ENCODE data around the gene TATDN2. TPM values are rescaled to one million over a fixed set of nuclear protein-coding genes. Genes with fewer than 3 reads are reported as not detected.
"Not testable (repeated sequence)": the region's sequence is repeated elsewhere in the genome, so short reads cannot be mapped to it uniquely, and the experiment has no call there.

Gene TATDN2
- total RNA-seq, 1 experiment from 2014 or later, result 10.1 TPM

DNA sequence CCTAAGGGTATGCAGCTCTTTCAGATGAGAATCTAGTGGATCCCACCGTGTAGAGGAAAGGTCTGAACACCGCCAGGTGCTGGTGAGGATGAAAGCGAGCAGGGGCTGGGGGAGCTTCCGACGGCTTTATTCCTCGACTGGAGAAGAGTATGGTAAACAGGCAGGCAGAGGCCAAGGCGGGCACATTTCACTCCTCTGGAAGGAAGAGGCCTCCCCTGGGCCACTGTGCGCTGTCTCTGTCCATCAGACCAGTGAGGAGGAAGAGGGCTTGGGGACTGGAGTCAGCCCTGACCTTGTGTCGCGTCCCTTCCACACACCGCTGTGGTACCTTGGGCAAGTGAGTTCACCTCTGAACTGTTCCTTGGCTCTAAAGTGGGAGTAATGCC, 40.3 kb downstream of the TATDN2 start:
- DNase-seq (ENCODE audit: extremely low read depth, low read depth), result no peak

DNA sequence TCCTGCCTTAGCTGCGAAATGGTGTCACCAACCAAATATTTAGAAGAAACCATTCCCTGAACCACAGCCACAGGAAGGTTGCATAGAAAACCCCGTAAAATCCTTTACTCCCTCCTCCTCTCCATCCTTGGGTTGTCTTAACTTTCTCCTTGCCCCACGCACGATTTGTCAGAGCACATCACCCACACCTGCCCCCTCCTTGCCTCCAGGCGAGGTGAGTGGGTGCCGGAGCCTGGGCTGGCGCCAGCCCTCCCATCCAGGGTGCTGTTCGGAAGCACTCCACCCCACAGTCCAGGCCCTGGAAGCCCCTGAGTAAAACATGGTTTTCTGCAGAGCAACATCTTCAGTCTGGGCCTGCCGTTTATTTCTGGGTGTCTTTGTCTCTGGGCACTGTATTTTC, 40.8 kb downstream of the TATDN2 start:
- no peak for DNase-seq (ENCODE audit: extremely low read depth, low read depth)

DNA sequence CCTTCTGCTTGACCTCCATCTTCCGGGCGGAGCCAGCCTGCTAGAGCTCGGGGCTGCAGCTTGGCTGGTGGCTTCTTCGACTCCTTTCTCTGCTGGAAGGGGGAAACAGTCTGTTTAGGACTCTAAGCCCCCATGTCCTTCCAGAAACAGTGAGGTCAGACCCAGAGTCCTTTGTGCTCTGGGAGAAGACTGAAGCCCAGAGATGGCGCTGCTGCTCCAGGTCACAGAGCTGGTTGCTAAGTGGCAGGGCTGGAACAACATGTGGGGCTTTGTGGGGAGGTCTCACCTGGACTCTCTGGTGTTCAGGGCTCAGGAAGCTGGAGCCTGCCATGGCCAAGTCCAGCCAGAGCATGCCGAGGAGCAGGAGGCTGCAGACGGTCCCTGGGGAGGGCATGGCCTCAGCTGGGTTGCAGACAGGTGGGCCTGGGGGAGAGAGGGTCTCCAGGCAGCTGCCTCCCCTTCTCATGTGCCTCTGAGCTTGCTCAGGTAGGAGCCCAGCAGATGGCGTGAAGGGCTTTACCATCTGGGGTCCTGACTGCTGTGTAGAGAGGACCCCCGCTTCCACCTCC, 41.6 kb downstream of the TATDN2 start:
- DNase-seq (ENCODE audit: extremely low read depth, low read depth), result no peak

DNA sequence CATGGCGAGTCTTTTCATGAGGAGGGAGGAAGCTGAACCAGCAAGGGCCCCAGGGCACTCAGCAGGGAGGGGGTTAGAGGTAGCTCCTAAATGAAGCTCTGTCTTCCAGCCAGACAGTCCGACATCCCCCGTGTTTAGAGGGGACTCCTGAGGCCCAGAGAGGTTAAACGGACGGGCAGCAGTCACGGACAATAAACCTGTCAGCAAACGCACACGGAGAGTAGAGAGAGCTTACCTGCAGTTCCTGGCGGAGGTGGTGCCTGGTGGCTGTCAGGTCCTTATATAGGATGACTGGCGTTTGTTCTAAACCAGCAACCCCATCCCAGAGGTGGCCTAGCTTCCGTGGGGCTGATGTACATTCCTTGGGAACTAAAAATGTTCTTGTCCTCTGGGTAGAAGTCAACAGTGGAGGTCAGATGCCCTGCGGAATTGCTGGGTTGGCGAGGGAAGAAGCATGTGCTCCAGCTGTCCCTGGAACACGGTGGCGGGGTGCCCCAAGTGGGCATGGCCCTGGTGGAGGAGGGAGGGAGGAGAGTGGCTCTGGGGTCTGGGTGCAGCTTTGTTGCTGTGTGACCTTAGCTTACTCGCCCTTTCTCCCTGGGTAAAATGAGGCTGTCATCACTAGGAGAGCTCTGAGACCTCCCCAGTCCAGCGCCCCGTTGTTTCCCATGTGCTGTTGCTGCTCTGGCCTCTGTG, 42.4 kb downstream of the TATDN2 start:
- no peak for DNase-seq (ENCODE audit: extremely low read depth, low read depth)

DNA sequence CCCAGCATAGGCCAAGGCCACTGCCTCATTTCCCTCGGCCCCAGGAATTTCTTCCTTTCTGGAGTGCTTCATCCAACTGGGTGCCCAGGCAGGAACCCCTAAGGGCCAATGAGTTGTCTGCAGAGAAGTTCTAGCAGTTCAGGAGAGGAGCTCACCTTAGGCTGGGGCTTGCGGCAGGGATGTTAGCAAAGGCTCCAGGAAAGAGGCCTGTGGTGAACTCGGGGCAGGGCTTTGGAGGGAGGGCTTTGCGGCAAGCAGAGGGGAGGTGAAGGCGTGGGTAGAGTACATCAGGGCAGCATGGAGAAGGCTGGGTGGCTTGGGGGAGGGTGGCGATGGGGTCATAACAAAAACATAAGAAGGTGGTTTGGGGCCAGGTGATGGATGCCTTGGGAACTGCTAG, 43.4 kb downstream of the TATDN2 start:
- no peak for DNase-seq (ENCODE audit: extremely low read depth, low read depth)

DNA sequence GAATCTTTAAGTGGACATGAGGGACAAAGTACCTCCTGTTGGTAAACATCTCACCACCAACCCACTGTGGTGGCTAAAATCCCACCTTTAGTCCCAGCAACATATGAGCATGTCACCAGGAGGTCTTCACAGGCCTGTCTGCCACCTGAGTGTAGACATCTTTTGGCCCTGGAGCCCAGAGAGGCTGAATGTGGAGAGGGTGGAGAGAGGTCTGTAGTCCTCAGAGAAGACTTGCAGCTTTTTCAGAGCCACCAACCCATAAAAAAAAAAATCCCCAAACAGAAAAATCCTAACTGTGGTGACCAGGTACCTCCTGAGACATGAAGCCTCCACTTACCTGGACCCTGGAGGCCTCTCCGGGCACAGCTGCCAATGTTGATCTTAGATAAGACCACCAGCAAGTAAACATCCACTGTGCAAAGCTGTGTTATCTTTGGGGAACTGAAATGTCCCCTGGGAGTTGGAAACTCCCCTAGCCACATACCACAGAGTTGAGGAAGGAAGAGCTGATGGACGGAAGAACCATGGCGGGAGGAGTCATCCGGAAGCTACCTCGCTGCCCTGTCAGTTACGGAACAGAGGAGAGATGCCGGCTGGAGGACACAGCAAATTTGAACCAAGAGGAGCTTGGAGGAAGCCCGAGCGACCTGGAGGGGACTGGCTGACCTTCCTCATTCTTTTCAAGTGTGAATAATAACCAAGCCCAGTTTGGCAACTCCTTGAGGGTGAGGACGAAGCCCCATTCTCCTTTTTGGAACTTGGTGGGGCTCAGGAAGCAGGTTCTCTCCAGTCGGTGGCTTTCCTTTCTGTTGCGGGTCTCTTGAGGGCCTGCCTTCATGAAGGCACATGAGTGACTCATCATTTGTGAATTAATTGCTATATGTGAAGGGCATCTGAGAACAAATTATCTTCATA, 44.5 kb downstream of the TATDN2 start, which contains the start of gene GHRL:
Gene GHRL (minus strand): TSS at position 443 of the 915 bp plus-strand sequence. CDS start 2,767 bp downstream, outside the sequence.
- no peak for DNase-seq (ENCODE audit: extremely low read depth, low read depth)

DNA sequence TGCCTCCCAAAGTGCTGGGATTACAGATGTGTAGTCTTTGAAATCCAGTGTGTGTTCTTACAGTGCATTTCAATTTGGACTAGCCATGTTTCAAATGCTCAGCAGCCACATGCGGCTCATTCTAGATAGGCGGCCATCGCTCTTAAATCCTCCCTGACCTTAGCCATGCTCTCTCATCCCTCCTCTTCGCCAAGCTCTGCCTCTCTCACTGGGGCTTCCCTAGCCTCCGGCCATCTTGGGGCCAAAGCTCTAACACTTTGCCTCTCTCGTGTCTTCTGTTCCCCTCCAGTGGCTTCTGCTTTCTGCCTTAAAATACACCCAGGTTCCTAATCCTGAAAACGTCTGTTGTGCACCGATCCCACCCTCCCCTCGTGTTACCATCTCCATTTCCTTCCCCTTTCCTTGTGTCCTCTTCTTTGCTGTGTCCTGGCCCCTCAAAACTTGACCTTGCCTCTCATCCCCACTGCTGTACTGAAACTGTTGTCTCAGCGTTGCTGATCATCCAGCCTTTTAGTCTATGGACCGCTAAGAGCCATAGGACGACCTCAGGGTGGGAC, 45.8 kb downstream of the TATDN2 start:
- no peak for DNase-seq (ENCODE audit: extremely low read depth, low read depth)

DNA sequence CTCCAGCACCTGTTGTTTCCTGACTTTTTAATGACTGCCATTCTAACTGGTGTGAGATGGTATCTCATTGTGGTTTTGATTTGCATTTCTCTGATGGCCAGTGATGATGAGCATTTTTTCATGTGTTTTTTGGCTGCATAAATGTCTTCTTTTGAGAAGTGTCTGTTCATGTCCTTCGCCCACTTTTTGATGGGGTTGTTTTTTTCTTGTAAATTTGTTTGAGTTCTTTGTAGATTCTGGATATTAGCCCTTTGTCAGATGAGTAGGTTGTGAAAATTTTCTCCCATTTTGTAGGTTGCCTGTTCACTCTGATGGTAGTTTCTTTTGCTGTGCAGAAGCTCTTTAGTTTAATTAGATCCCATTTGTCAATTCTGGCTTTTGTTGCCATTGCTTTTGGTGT, 49.8 kb downstream of the TATDN2 start:
- DNase-seq (ENCODE audit: extremely low read depth, low read depth), result not testable (repeated sequence)

DNA sequence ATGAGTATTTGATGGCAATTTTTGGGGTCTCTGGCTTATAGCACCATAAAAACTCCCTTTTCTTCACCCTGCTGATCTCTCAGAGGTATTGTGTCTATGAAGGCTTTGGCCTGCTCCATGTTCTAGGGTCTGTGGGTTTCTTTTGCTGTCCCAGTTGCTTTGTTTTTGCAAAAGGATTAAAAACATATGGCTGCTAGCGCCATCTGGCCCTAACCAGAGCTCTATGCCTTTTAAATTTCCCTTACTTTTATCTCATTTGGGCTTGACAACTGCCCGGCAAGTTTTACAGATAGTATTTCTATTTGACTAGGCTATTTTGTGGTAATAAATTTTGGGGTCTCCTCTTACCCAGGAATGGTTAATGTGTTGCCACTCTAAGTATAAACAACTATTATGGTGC, 50.9 kb downstream of the TATDN2 start:
- DNase-seq (ENCODE audit: extremely low read depth, low read depth), result no peak

DNA sequence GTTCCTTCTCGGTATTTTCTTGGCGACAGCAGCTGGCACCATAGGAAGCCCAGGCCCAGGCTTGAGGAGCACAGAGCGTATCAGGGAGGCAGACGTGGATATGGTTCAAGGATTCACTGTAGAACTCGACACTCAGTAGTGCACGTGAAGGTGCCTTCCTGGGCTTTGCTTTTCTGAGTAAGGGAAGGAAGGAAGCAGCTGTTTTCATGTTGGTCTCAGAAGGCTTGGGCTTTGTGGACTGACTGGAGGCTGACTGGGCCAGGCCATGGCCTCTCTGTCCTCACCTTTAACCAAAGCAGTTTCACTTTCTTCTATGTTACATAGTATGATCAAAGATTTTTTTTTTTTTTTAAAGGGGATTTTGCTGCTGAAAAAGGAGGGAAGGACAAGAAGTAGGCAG, 51.4 kb downstream of the TATDN2 start:
- DNase-seq (ENCODE audit: extremely low read depth, low read depth), result no peak

DNA sequence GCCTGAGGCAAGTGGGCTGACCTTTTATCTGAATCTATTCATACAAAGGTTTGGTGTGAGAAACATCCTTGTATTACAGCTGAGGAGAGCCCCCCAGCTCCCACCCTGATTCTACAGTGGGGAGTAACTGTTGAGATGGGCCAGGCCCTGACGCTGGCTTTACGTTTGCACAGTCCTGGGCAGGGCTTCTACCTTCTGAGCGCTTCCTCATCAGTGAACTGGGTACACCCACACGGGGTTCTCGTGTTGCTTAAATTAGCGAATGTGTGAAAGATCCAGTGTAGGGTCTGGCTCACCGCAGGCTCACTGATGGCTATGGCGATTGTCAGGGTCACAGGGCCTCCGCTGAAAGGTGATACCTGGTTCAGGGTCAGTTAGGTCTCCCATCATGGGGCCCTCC, 51.8 kb downstream of the TATDN2 start:
- no peak for DNase-seq (ENCODE audit: extremely low read depth, low read depth)

DNA sequence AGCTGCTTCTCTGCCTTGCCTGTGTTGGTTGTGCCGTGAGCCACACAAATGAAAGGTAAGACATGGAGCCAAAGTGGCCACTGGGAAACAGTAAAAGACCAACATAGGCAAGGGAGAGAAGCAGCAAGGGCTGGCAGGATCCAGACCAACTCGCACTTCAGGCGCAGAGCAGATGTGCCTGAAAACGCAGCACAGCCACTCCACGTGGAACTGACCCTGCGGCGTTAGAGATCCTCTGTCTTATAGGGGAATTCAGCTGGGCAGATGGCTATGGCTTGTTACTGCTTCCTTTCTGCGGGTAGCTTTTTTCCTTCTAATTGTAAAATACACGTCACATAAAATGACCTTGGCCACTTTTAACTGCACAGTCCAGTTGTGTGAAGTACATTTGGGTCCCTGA, 54.8 kb downstream of the TATDN2 start:
- no peak for DNase-seq (ENCODE audit: extremely low read depth, low read depth)

DNA sequence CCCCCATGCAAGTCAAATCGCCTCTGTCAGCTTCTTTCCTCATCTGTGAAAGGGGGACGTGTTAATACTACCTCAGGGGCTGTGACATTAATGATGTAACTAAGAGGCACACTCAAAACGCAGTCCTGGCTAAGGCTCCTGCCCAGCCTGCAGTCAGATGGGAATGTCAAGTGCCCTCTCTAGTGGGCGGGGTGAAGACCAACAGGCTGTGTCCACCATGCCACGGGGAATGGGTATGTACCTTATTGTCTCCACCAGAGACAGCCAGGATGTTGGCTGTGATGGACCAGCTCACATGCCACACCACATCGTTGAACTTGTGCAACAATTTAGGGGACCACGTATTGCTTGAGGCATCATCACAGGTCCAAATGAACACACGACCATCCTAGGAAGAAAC, 55.5 kb downstream of the TATDN2 start:
- no peak for DNase-seq (ENCODE audit: extremely low read depth, low read depth)

DNA sequence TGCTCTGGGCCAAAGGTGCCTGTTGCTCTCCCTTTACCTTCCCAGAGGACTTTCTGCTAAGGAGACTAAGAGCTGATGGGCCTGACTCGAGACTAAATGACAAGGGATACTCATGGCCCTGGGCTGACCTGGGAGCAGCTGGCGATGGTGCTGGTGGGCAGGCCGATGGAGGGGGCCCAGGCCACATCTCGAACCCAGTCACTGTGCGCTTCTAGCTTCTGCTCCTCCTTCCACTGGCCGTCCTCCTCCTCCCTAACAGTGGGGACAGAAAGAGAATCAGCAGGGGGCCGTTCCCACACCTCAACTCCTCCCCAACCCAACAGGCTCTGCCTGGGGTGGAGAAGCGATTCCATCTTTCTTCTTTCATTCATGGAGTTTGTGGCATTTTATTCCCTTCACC, 56.6 kb downstream of the TATDN2 start:
- no peak for DNase-seq (ENCODE audit: extremely low read depth, low read depth)

DNA sequence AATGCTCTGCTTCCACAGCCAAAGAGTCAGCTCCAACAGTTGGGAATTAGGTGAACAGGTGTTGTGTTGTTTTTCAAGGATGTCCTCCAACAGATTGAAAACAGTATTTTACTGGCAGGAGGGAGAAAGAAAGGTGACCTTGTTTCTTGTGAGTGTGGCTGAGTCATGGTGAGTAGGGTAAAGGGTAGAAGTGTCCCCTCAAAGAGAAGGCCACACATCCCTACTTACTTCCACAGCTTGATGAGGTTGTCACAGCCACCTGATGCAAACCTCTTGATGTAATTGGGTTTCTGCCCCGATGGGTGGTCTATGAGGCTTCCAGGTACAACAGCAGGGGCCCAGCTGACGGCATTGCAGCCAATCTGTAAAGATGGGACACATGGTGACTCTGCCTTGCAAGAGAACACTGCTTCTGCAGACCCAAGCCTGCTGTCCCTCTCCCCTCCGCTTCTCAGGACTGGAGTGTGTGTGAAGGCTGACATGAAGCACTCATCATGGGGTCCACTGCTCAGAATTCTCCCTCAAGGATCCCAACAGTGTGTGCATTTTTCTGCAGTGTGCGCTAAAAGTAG, 57.2 kb downstream of the TATDN2 start:
- DNase-seq (ENCODE audit: extremely low read depth, low read depth), result no peak

DNA sequence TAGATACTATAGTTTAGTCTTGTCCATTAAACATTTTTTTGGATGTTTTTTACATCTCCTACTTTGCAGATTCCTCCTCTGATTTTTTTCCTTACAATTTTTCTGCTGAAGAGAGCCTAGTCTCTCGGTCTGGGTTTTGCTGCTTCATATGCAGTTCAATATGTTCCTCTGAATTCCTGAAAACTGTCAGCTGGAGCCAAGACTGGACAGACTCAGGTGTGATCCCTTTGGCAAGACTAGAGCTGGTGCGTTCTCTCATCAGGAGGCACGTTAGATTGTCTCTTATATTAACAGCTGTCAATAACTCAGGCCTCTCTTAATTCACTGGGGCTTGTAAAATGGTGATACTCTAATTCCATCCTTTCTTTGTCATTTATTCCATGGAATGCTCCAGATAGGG, 57.9 kb downstream of the TATDN2 start:
- DNase-seq (ENCODE audit: extremely low read depth, low read depth), result no peak

DNA sequence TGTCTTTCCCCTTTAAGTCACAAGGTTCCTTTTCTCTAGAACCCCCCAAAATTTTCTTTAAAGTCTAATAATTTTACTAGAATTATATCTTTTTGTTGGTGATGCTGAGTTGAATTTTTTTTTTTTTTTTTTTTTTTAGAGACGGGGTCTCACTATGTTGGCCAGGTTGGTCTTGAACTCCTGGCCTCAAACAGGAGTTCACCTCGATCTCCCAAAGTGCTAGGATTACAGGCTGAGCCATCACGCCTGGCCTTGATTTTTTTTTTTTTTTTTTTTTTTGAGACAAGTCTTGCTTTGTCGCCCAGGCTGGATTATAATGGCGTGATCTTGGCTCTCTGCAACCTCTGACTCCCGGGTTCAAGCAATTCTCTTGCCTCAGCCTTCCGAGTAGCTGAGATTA, 60.4 kb downstream of the TATDN2 start:
- no peak for DNase-seq (ENCODE audit: extremely low read depth, low read depth)

DNA sequence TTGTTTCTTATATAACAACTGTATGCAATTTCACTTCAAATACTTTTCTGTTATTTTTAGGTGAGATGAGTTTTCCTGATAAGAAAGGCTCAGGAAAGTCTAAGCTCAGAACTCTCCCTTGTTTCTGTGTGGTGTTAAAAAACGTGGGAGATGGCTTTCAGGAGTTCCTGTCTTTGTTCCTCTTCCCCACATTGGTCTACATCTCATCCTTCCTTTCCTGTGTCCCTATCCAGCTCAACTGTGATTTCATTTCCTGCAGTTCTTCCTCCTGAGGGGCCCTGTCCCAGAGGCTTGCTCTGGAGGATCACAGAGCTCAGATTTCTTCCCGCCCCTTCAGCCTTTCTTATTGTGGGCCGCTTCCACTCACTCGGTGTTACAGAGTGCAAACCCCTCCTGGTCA, 61.5 kb downstream of the TATDN2 start:
- DNase-seq (ENCODE audit: extremely low read depth, low read depth), result no peak

DNA sequence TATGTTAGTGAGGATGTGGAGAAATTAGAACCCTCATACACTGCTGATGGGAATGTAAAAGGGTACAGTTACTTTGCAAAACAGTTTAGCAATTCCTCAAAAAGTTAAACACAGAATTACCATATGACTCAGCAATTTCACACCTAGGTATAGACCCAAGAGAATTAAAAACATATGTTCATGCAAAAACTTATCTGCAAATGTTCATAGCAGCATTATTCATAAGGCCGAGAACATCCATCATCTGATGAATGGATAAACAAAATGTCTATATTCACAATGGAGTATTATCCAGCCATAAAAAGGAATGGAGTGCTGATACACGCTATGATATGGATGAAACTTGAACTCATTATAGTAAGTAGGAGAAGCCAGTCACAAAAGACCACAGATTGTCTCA, 62.3 kb downstream of the TATDN2 start:
- no peak for DNase-seq (ENCODE audit: extremely low read depth, low read depth)

DNA sequence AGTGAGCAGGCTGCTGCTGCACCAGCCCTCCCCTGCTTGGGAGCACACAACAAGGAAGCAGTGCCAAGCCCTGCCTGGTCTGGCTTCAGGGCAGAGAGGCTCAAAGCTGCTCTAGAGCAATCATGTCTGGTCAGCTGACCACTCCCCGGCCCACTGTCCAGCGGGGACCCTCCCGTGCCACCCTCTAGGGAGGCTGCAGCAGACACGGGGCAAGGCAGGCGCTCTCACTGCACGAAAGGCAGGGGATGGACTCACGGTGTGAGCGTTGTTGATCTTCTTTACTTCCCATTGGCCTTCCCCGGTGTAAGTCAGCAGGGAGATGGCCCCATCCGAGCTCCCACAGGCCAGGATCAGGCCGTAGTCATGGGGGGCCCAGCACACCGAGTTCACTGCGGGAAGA, 63.5 kb downstream of the TATDN2 start:
- no peak for DNase-seq (ENCODE audit: extremely low read depth, low read depth)

DNA sequence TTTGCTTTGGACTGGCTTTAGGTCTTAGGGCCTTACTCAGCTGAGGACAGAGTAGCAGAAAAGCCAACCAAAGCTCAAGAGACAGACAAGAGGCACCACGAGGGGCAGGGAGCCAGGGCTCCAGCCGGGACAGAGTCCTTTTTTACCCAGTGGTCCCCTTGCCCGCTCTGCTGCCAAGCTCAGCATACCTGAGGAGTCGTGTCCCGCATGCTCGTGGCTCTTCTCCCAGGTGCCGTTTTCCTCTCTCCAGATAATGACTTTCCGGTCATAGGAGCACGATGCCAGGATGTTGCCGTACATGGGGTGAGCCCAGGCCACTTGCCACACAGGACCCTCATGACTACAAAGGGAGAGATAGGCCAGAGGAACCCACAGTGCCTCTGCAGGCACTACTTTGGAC, 64.1 kb downstream of the TATDN2 start:
- DNase-seq (ENCODE audit: extremely low read depth, low read depth), result no peak
